CD1c-positive myeloid dendritic cell (primary cell): Measurements from ENCODE around the gene HOXD8.

Source experiments
- DNase-seq: peaks from one replicate; pipeline ENCODE4 v3.0.0-alpha.2; 2016; ENCODE audit errors: extremely low spot score

HOXD8 gene

DNA sequence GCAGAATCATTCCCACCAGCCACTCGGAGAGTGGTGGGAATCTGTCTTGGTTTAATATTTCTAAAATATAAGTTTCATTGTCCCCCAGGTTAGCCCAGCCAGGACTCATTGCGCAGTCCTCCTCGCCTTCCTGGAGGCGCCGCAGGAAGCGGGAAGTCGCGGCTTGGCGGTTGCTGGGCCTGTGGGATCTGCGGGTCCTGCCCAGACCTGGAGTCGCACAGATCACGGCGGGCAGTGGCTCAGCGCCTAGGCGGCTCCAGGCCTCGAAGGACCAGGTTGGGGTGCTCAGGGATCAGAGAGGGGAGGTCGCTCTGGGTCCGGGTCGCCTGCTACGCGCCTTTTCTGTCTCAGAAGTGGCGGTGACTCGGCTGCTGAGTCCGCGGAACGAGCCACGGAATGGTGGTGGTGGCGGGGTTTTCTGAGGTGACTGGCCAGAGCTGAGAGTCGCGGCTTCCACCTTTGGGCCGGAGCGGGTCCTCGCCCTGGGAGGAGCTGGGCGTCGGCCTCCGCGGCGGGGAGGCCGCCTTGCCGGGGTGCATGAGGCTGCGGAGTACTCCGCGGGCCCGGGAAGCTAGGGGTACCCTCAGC is 30.3 kb downstream of the HOXD8 start:
- no peak for DNase-seq

DNA sequence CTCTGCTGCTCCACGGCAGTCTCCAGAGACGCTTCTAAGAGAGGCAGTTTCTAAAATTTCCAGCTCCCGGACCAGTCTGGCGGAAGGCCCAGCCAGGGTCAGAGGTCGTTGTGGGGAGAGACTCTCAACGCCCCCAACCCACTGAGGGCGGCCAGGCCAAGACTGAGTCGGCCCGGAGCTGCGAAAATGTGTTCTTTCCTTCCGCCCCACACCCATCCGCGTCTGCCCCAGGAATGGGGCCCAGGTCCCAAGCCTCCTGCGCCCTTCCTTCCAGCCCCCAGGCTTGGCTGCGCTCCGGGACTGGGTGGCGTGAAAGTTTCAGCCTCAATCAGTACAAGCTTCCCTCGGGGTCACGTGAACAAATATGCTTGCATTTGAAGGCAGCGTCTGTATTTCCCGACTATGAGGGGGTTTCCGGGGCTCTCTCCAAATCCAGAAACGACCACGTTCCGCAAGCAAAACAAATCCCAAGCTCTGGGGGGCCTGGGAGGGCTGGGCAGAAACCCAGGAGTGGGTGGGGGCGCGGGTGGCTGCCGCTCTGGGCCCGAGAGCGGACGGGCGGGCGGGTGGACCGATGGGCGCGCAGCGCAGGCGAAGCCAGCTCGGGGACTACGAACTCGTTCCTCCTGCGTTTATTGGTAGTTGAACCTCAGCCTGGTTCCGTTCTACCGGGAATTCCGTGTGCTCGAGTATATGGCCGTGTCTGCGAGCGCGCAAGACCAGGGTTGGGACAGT is 30.9 kb downstream of the HOXD8 start:
- DNase-seq = no peak

GRCh38 chr2:176160986-176161824 is 31.7 kb downstream of the HOXD8 start:
- no peak for DNase-seq

DNA sequence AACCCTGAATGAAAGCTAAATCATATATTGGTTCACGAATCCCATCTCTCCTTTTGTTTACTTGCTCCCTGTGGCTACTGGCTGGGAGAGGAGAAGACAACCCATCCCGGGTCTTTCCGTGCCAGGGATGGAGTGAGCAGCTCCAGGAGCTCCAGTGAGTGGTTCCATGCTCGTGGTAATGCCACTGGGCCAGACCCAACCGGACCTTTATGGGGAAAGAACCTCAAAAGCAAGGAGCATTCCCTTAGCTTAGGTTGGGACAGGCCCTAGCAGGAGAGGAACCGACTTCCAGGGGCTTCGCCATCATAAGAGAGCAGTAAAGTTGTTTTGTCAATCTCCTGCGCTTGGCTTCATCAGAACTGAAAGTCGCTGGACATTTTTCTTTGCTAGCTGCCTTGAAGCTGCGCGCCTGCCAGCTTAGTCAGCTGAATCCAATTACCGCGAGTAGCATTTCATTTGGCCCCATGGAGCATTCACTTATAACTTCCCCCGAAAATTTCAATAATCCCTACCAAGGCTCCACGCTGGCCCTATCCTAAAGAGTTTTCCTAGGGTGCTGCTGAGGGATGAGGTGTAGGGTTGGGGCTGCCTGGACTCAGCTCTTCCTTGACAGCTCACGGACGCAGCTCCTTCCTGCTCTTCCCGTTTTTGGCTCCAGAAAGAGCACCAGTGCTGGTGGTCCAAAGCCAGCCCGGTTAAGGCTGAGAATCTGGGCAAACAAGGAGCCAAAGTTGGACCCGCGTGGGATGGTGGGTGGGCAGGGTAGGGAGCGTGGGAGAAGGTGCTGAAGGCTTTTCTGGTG is 32.5 kb downstream of the HOXD8 start:
- DNase-seq = no peak

- no peak for DNase-seq
Observed at GRCh38 chr2:176162911-176163671, 33.6 kb downstream of the HOXD8 start.

DNA sequence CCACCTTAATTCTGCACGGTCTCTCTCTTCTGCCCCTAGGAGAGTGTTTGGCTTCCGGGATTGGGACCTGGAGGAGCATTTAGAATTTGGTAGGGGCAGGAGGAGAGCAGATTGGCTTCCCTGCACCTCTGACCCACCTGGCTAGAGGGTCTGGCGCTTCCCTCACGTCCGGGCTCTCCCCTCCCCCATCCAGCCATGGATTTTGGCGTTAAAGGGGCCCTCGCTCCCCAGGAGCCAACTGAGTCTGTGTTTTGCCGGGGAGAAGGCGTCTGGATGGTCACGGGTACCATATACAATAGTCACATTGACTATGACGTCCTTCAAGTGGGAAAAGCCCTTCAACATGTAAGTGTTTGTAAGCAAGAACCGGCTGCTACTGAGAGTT is 34.2 kb downstream of the HOXD8 start:
- DNase-seq = no peak

- no peak for DNase-seq
Observed at GRCh38 chr2:176164201-176164600, 34.7 kb downstream of the HOXD8 start.

DNA sequence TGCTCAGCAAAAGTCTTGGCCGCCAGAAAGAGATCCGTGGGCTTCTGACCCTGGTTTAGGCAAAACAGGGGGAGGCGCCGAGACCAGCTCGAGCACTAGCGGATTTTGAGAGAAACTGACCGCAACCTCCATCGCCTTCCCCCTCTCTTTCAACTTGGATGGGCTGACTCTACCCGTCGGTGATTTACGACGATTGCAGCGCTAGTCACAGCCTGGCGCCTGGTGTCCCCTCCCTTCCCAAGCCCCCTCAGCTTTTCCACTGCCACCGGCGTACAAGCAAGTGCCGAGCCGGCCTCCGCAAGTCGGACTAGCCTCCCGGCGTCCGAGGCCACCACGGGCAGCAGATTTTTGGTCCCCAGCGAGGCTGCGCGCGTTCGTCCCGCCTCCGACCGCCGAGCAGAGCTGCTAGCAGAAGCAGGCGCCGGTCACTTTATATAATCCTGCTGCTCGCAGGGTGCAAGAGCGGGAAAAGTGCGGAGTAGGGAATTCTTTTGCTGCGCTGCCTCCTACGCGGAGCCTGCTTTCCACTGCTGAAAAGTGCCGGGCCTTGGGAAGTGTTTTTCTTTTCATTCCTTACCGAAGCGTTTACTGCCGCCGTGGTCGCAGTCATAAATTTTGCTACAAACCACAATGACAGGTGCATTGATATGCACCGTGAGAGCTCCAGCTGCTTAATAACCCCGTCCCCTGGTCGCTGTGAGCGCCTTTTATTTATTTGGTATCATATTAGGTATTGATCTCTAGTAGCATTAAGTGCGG is 35.3 kb downstream of the HOXD8 start:
- no peak for DNase-seq

- no peak for DNase-seq
Observed at GRCh38 chr2:176165370-176166050, 36.0 kb downstream of the HOXD8 start.

GRCh38 chr2:176166272-176166671 is 36.8 kb downstream of the HOXD8 start:
- DNase-seq = no peak

GRCh38 chr2:176167398-176167797 is 37.9 kb downstream of the HOXD8 start:
- no peak for DNase-seq

- no peak for DNase-seq
Observed at GRCh38 chr2:176169181-176169580, 39.7 kb downstream of the HOXD8 start.

DNA sequence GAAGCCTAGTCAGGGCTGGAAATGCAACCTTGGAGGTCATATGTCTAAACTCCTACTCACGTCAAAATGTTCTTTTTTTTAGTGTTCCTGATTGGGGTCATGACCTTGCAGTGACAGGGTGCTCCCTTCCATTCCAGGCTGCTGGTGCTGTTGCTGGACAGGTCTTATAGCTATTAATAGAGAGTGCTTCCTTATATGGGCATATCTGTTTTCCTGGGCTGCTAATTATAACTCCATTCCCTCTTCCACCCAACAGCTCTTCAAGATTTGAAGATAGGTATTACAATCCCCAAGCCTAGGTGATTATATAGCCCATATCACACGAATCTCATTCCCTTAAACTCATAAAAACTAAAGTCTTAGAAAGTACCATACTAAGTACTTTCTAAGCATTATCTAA is 40.2 kb downstream of the HOXD8 start:
- DNase-seq = no peak

DNA sequence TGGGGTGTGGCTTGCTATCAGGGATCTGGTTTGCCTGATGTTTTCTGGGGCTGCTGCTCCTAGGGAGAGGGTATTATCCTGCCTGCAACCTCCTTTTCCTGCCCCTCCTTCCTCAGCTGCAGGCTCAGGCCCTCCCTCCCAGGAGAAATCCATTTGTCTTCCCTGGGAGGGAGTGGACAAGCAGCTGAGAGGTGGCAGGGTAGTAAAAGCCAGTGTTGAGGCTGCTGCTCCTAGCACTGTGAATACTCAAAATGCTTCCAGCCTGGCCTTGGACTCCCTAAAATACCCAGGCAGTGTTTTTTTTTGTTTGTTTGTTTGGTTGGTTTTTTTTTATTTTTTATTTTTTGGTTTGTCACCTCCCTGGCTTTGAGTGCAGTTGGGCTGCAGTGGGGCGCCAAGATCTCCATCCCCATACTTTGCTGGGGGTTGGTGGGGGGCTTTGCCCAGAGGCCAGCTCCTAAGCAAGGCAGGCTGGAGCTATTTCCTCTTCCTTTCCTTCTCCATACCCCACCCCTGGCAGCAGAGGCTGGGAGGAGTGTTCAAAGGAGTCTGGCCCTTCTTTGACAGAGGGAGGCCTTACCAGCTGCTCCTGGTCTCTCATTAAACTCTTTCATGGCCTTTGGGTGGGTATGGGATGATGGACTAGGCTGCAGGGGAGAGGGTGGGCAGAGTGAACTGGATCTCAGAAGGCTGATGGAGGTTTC is 41.2 kb downstream of the HOXD8 start:
- DNase-seq = no peak

DNA sequence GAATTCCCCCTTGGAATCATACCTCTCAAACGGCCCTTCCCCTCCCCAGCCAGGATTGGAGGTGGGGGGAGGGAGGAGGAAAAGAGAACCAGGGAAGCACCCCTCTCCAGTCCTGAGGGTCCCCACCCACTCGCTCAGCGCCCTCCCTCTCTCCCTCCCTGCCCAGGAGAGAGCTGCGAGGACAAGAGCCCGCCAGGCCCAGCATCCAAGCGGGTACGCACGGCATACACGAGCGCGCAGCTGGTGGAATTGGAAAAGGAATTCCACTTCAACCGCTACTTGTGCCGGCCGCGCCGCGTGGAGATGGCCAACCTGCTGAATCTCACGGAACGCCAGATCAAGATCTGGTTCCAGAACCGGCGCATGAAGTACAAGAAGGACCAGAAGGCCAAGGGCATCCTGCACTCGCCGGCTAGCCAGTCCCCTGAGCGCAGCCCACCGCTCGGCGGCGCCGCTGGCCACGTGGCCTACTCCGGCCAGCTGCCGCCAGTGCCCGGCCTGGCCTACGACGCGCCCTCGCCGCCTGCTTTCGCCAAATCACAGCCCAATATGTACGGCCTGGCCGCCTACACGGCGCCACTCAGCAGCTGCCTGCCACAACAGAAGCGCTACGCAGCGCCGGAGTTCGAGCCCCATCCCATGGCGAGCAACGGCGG is 42.0 kb downstream of the HOXD8 start:
- DNase-seq = no peak

GRCh38 chr2:176172007-176172894 is 42.7 kb downstream of the HOXD8 start:
- DNase-seq = no peak

- no peak for DNase-seq
Observed at GRCh38 chr2:176172895-176173566, 43.5 kb downstream of the HOXD8 start.
